ENCODE measurements around the gene FHDC1. TPM values are rescaled to one million over a fixed set of nuclear protein-coding genes. Genes with fewer than 3 reads are reported as not detected.

The FHDC1 gene
- total and polyA plus RNA-seq, 2 experiments from 2014 or later: 0.18 TPM; not detected in 1

DNA sequence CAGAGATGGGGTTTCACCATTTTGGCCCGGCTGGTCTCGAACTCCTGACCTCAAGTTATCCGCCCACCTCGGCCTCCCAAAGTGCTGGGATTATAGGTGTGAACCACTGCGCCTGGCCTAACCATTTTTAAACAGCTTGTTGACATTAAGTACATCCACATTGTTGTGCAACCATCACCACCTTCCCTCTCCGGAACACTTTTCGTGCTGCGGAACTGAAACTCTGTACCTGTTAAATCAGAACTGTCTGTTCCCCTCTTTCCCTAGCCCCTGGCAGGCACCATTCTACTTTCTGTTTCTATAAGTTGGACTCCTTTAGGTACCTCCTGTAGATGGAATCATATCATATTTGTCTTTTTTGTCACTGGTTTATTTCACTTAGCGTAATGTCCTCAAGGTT is 9.5 kb downstream of the FHDC1 start:
- Histone ChIP-seq H3K27me3 (peaks cover 69% of the 10 kb centered on the region), H3K27ac (no peak overlapping the region), H3K36me3 (no peaks in the 10 kb centered on the region), H3K4me1 (ENCODE audit: low read depth) (no peaks in the 10 kb centered on the region), H3K9me3 (ENCODE audit: low read depth) (no peaks in the 10 kb centered on the region), H3K4me3 (no peak overlapping the region)
- TF ChIP-seq CTCF (IDR thresholded peaks at IDR 0.05; ENCODE audit: low read depth, low read length): no peak
- DNase-seq (ENCODE audit: low read depth in 1 of 2, low spot score in 1 of 2): no peak

DNA sequence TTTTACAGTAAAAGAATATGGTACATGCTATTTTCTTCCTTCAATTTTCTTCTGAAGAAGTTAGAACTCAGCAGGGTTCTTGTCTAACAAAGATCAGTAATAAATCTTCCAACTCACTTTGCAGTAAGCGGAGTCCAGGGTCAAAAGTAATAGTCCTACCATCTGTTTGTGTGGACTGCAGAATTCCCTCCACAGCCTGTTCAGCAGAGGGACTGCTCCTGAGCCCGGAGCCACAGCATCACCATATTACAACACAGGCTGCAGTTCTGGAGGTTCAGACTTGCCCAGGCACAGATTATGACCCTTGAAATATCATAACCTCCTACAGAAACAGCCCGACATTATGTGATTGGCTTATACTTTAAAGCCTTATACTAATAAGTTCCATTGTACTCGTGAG is 10.3 kb downstream of the FHDC1 start:
- no peaks in the 10 kb centered on the region for H3K9me3 ChIP-seq (ENCODE audit: low read depth)
- no peak overlapping the region for H3K27ac ChIP-seq
- H3K4me1 ChIP-seq (ENCODE audit: low read depth): peaks cover 6% of the 10 kb centered on the region
- TF ChIP-seq CTCF (IDR thresholded peaks at IDR 0.05; ENCODE audit: low read depth, low read length): no peak
- H3K27me3 ChIP-seq: peaks cover 69% of the 10 kb centered on the region
- no peaks in the 10 kb centered on the region for H3K36me3 ChIP-seq
- no peak overlapping the region for H3K4me3 ChIP-seq
- DNase-seq (ENCODE audit: low read depth in 1 of 2, low spot score in 1 of 2): no peak

DNA sequence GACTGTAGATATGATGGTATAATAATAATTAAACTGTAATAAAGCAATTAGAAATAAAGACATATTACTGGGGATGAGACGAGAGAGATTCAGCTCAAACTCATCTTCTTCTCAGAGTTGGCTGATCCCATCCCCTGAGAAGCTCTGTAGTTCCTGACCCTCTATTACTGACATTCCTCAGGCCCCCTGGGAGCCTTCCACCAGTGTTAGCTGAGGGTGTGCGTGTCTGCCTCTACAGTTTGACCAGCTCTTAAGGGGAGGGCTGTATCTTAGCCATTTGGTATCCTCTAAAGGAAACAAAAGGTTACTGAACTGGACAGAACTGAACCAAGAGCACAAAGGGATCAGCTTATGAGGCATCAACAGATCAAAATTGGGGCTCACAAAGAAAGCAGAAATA is 11.2 kb downstream of the FHDC1 start:
- TF ChIP-seq CTCF (IDR thresholded peaks at IDR 0.05; ENCODE audit: low read depth, low read length): no peak
- Histone ChIP-seq H3K27me3 (peaks cover 66% of the 10 kb centered on the region), H3K27ac (no peak overlapping the region), H3K36me3 (no peaks in the 10 kb centered on the region), H3K4me1 (ENCODE audit: low read depth) (peaks cover 11% of the 10 kb centered on the region), H3K9me3 (ENCODE audit: low read depth) (no peaks in the 10 kb centered on the region), H3K4me3 (no peak overlapping the region)
- DNase-seq (ENCODE audit: low read depth in 1 of 2, low spot score in 1 of 2): no peak

- Histone ChIP-seq H3K9me3 (ENCODE audit: low read depth) (no peaks in the 10 kb centered on the region), H3K27me3 (peaks cover 66% of the 10 kb centered on the region), H3K36me3 (no peaks in the 10 kb centered on the region), H3K27ac (no peak overlapping the region), H3K4me1 (ENCODE audit: low read depth) (peaks cover 11% of the 10 kb centered on the region), H3K4me3 (no peak overlapping the region)
- DNase-seq (ENCODE audit: low read depth in 1 of 2, low spot score in 1 of 2): no peak
- TF ChIP-seq CTCF (IDR thresholded peaks at IDR 0.05; ENCODE audit: low read depth, low read length): no peak
Measured at GRCh38 chr4:152949930-152950329, 13.8 kb downstream of the FHDC1 start.

DNA sequence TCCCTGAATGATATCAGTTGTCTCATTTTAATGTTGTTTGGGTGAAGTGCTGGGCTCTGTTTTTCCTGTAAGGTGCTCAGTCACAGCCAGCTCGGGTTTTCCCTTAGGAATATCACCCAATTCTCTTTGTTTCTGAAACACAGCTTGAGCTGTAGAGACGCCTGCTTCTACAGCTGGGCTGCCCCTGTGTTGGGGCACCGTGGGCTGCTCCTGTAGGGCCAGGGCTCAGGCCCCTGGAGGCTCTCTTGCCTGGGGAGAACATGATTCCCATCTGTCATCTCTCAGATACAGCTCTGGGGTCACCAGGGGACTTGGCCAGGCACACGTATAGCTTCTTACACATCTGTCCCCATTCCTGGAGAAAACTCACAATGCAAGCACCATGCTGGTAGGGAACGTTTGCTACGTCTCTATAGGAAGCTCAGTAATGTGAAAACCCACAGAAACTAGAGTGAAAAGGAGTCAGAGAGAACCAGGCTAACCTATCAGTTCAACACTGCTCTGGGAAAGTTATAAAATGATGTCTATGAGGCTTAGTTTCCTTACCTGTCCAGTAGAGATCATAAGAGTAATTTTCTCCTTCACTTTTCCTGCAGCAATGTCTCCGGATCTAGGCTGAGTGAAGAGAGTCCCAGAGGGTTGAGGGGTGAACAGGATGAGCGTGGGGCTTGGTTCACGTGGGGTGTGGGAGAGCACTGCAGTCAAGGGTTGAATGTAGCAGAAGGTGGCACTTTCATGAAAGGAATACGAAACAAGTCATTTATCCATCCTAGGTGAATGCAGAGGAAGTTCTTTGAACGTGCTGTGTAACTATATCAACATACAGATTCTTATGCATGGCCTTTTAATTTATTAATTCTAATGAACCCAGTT is 14.5 kb downstream of the FHDC1 start:
- TF ChIP-seq CTCF (IDR thresholded peaks at IDR 0.05; ENCODE audit: low read depth, low read length): no peak
- DNase-seq (ENCODE audit: low read depth in 1 of 2, low spot score in 1 of 2): no peak
- Histone ChIP-seq H3K4me1 (ENCODE audit: low read depth) (peaks cover 11% of the 10 kb centered on the region), H3K27me3 (peaks cover 71% of the 10 kb centered on the region), H3K36me3 (no peaks in the 10 kb centered on the region), H3K4me3 (no peak overlapping the region), H3K27ac (no peak overlapping the region), H3K9me3 (ENCODE audit: low read depth) (no peaks in the 10 kb centered on the region)
